ENCODE measurements around the gene TMEM117.

DNA sequence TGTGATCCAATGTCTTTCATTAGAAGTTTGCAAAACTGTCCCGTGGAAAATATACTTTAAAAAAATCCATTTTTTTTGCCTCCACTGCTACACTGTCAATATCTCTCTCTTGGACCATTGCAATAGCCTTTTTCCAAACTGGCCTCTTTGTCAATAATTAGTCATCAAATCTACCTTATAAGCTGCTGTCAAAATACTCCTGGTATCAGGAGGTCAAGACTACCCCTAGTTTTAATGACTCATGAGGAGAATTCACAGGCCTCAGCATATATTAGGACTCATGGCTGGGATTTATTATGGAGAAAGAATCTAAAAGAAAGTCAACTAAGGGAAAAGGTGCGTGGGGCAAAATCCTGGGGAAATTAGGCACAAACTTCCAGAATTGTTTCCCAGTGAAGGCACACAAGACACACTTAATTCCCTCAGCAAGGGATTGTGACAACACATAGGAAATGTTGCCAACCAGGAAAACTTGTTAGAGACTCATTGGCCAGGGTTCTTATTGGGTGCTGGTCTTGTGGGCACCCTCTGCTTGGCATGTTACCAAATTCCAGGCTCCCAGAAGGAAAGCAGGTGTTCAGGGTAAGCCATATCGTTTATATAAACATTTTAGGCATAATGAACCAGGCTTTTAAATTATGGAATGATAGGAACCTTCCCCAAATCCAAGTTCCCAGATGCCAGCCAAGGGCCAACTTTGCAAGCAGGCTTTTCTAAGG, 56.1 kb downstream of the TMEM117 start:
- TF ChIP-seq, protein P1, sequence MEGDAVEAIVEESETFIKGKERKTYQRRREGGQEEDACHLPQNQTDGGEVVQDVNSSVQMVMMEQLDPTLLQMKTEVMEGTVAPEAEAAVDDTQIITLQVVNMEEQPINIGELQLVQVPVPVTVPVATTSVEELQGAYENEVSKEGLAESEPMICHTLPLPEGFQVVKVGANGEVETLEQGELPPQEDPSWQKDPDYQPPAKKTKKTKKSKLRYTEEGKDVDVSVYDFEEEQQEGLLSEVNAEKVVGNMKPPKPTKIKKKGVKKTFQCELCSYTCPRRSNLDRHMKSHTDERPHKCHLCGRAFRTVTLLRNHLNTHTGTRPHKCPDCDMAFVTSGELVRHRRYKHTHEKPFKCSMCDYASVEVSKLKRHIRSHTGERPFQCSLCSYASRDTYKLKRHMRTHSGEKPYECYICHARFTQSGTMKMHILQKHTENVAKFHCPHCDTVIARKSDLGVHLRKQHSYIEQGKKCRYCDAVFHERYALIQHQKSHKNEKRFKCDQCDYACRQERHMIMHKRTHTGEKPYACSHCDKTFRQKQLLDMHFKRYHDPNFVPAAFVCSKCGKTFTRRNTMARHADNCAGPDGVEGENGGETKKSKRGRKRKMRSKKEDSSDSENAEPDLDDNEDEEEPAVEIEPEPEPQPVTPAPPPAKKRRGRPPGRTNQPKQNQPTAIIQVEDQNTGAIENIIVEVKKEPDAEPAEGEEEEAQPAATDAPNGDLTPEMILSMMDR (optimal IDR thresholded peaks at IDR 0.05 in 1 of 3, IDR thresholded peaks at IDR 0.05 in 1 of 3, conservative IDR thresholded peaks at IDR 0.05 in 1 of 3; ENCODE audit: extremely low read depth in 1 of 3, insufficient read depth in 2 of 3, low read length in 3 of 3) = no peak
- no peak for TF ChIP-seq EZH2 (IDR thresholded peaks at IDR 0.05; ENCODE audit: low read length)

Data from keratinocyte (primary cell).